ENCODE data around the gene NLRX1.
"Not testable (repeated sequence)": the region's sequence is repeated elsewhere in the genome, so short reads cannot be mapped to it uniquely, and the experiment has no call there.

Gene NLRX1

DNA sequence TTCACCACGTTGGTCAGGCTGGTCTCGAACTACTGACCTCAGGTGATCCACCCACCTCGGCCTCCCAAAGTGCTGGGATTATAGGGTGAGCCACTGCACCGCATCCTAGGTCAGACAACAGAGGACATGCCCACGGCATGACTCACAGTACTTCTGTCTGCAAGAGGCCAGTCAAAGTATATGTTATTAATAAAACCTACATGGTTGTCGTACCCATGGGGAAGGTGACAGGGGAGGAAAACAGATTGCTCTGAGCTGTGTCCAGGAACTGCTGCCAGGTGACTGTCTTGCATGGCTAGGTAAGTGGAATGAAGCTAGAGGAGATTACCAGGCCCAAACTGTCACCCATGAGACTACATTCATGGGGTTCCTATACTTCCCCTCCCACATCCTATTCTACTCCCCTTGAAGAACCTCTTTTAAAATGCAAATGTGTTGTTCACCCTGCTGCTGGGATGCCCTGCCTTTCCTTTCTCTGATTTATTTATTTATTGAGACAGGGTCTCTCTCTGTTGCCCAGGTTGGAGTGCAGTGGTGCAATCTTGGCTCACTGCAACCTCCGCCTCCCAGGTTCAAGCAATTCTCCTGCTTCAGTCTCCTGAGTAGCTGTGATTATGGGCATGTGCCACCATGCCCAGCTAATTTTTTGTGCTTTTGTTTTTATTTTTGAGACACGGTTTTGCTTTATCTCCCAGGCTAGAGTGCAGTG, 2.0 kb upstream of the NLRX1 start:
- no peak overlapping the region for H3K4me3 ChIP-seq (ENCODE audit: low read length)
- peak; percentile 82 for DNase-seq (ENCODE audit: low read depth)
- TF ChIP-seq, protein P1, sequence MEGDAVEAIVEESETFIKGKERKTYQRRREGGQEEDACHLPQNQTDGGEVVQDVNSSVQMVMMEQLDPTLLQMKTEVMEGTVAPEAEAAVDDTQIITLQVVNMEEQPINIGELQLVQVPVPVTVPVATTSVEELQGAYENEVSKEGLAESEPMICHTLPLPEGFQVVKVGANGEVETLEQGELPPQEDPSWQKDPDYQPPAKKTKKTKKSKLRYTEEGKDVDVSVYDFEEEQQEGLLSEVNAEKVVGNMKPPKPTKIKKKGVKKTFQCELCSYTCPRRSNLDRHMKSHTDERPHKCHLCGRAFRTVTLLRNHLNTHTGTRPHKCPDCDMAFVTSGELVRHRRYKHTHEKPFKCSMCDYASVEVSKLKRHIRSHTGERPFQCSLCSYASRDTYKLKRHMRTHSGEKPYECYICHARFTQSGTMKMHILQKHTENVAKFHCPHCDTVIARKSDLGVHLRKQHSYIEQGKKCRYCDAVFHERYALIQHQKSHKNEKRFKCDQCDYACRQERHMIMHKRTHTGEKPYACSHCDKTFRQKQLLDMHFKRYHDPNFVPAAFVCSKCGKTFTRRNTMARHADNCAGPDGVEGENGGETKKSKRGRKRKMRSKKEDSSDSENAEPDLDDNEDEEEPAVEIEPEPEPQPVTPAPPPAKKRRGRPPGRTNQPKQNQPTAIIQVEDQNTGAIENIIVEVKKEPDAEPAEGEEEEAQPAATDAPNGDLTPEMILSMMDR (IDR thresholded peaks at IDR 0.05; ENCODE audit: insufficient read depth, low read depth, low read length, missing control alignments) = no peak

DNA sequence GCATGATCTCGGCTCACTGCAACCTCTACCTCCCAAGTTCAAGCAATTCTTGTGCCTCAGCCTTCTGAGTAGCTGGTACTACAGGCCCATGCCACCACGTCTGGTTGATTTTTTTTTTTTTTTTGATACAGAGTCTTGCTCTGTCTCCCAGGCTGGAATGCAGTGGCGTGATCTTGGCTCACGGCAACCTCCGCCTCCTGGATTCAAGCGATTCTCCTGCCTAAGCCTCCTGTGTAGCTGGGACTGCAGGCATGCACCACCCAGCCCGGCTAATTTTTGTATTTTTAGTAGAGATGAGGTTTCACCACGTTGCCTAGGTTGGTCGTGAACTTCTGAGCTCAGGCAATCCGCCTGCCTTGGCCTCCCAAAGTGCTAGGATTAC, 1.5 kb upstream of the NLRX1 start:
- not testable (repeated sequence) for DNase-seq (ENCODE audit: low read depth); H3K4me3 ChIP-seq (ENCODE audit: low read length)

GRCh38 chr11:119167933-119168332, 592 bp upstream of the NLRX1 start:
- TF ChIP-seq, protein P1 (IDR thresholded peaks at IDR 0.05; ENCODE audit: insufficient read depth, low read depth, low read length, missing control alignments) = peak; percentile 12
- DNase-seq (ENCODE audit: low read depth) = peak; percentile 91
- H3K4me3 ChIP-seq (ENCODE audit: low read length) = peak overlapping the region; percentile 58

DNA sequence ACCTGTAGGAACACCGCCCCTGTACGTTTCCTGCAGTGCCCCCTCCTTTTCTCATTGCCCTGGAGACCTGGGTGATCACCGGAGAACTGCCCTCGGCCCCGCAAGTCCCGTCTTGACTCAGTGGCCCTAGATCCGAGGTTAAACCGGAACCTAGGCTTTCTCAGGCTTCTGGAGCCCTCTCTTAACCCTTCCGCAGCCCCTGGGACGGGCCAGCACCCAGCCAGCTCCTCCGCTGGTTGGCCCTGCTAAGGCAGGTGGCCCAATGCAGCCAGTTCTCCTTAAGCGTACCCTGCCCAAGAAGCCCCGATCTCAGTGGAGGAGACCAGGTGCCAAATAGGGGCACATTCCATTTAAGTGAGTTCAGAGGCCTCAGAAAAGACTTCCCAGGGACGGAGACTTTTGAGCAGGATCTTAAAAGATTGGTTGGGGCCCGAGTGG, 776 bp downstream of the NLRX1 start:
- H3K4me3 ChIP-seq (ENCODE audit: low read length) = peak overlapping the region; percentile 58
- TF ChIP-seq, protein P1 (IDR thresholded peaks at IDR 0.05; ENCODE audit: insufficient read depth, low read depth, low read length, missing control alignments) = no peak
- peak; percentile 50 for DNase-seq (ENCODE audit: low read depth)

DNA sequence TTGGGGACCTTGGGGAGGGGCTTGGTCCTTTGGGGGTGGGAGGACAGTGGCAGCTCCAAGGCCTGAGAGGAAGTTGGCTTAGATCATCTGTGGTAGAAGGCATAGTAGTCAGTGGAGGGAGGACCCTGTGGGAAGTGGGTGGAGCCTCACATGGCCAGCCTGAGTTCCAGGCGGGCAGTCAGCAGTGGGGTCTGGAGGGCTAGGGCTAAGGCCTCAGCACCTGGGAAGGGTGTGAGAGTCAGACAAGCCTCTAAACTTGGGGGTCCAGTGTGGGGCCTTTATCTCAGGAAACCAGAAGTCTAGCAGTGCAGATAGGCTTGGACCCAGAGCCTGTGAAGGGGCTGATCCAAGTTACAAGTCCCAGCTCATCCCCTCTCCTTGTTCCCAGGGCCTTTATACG, 4.0 kb downstream of the NLRX1 start:
- no peak for DNase-seq (ENCODE audit: low read depth)
- TF ChIP-seq, protein P1 (IDR thresholded peaks at IDR 0.05; ENCODE audit: insufficient read depth, low read depth, low read length, missing control alignments) = no peak
- H3K4me3 ChIP-seq (ENCODE audit: low read length) = no peak overlapping the region

DNA sequence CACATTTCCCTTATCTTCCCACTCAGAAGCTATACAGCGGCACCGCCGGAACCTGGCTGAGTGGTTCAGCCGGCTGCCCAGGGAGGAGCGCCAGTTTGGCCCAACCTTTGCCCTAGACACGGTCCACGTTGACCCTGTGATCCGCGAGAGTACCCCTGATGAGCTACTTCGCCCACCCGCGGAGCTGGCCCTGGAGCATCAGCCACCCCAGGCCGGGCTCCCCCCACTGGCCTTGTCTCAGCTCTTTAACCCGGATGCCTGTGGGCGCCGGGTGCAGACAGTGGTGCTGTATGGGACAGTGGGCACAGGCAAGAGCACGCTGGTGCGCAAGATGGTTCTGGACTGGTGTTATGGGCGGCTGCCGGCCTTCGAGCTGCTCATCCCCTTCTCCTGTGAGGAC, 4.9 kb downstream of the NLRX1 start:
- H3K4me3 ChIP-seq (ENCODE audit: low read length) = no peak overlapping the region
- TF ChIP-seq, protein P1 (IDR thresholded peaks at IDR 0.05; ENCODE audit: insufficient read depth, low read depth, low read length, missing control alignments) = no peak
- DNase-seq (ENCODE audit: low read depth) = no peak

DNA sequence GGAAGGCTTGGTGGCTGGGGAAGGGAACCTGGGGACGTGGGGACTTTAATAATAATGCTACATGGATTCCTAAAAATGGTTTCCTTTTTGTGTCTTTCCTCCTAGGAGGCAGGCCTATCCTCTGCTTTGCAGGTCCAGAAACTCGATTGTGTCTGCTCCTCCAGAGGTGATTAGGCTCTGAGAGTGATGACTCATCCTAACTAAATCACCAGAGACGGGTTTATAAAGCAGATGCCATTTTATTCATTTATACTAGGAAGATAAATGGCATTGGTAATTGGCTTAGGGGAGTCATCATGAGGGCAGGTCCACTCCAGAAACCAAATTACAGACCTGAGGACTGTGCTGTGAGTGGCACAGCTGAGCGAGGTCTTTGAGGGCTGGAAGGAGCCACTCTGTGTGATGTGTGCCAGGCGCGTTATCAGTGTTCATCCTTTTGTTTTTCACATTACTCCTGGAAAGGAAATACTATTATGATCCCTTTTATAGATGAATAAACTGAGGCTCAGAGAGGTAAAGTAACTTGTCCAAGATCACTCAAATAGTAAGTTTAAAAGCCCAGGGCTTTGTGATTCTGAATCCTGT, 7.1 kb downstream of the NLRX1 start:
- peak; percentile 41 for DNase-seq (ENCODE audit: low read depth)
- H3K4me3 ChIP-seq (ENCODE audit: low read length) = no peak overlapping the region
- TF ChIP-seq, protein P1 (IDR thresholded peaks at IDR 0.05; ENCODE audit: insufficient read depth, low read depth, low read length, missing control alignments) = no peak
